Measurements from ENCODE around the gene TAGLN3.

DNA sequence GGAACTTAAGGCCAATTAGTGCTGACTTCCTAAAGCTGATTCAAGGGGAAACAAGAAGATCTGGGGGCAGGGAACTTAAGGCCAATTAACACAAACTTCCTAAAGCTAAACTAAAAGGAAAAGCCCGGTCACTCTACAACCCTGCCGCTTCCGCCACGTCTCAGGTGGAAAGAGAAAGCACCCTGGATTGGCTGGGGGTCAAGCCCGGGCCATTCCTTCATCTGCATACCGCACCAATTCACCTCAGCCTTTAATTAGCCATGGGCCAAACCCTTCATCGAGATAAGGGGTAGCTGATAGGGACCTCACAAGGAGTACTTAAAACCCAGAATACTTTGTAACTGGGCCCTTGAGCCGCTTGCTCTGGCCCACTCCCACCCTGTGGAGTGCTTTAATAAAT lies 50.2 kb downstream of the TAGLN3 start:
- TF ChIP-seq EZH2 (IDR thresholded peaks at IDR 0.05; ENCODE audit: insufficient read depth, poor library complexity, severe bottlenecking) = no peak
- TF ChIP-seq EZH2phosphoT487 (IDR thresholded peaks at IDR 0.05; ENCODE audit: insufficient read depth, low read depth) = no peak
